HG03439 (cell line): ENCODE measurements around the gene RARG.

Source experiments
- ATAC-seq: cut with Tn5 transposase; IDR thresholded peaks from one replicate; pipeline ENCODE4 v1.9.1; 2021; ENCODE audit warnings: mild to moderate bottlenecking, moderate library complexity; ENCODE audit not compliant: unreplicated experiment

Gene RARG

DNA sequence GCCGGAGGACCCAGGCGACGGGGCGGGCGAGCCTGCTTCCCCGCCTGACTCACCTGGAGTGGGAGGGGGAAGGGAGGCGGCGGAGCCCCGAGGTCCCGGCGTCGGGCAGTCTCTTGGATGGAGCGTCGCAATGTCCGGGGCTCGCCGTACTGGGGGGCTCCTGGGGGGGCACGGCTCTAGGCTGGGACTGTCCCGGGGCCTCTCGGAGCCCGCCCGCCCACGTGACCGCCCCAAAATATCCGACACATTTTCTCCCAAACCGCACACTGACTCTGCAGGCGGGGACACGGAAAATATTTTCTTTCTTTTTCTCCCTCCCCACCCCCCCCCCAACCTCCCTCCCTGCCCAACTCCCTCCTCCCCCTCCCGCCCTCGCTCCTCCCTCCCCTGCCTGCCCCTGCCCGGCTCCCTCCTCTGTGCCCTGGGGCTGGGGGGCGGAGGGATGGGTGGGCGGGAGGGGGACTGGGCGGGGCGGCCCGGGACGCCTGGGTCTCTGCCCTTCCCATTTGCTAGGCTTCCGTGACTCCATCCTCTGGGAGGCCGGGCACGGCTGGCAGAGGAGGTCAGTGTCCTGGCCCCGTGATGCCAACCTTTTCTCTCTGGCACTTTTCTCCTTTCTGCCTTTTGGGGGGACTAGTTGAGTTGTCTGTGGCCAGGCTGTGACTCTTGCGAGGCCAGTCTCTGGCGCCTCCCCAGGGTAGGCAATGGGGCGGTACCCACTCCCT, at the start of gene RARG:
TSS of gene RARG (minus strand) at position 289 of the 725 bp plus-strand sequence. CDS start 4,664 bp downstream, outside the sequence.
- no peak for ATAC-seq

DNA sequence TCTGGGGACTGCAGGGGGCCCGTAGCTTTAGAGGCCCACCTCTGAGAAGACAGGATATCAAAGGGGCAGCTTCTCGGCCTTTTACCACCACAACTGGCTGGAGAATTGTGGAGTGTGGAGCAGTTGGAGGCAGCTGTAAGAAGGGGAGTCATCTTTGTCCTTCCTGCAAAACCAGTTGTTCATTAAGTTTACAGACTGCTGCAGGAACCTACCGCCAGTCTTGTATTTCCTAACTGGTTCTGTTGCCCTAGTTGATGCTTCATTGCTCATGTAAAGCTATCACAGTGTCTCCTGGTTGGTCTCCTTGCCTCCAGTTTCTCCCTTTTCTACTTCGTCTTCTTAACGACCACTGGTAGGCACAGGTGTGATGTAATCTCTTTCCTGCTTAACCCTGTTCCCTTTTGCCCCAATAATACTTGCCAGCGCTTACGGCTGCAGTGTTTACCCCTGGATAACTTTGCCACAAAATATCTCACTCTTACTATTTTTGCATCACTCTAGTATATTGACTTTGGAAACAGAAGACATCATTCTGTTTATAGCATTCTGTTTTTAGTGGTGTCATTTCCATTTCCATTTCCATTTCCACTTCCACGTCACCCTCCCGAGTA, 48.0 kb upstream of the RARG start:
- ATAC-seq, result no peak

DNA sequence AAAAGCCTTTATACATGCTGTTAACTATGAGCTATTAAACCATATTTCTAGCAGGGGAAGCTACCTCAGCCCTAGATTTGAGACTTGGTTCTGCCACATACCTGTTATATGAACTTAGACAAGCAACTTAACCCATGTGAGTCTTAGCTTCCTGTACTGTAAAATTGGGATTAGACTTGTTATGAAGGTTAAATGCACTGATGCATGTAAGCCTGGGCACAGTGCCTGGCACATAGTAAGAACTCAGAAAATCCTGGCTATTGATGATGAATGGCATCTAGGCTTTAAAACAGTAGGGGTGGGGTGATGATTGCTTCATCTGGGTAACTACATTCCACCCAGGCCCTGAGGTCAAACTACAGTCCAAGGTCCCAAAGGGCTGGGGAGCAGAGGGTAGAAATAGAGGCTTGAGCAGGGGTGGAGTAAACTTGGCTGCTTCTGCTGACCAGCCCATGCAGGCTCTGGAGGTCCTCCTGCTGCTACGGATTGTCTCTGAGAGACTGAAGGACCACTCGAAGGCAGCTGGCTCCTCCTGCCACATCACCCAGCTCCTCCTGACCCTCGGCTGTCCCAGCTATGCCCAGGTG, 47.4 kb upstream of the RARG start:
- ATAC-seq, result no peak

DNA sequence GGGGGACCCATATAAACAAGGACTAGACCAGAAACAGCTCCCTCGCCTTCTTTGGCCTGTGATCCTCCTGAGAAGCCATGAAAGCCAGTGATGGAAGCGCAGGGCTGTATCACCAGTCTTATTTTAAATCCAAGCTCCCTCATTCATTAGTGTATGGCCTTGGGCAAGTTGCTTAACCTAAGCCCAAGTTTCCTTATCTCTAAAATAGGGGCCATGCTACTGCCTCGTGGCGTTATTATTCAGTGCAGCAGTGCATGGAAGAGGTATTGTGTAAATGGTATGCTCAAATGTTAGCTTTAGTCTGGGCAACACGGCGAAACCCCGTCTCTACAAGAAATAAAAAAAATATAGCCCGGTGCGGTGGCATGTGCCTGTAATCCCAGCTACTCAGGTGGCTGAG, 46.0 kb upstream of the RARG start:
- ATAC-seq, result no peak

DNA sequence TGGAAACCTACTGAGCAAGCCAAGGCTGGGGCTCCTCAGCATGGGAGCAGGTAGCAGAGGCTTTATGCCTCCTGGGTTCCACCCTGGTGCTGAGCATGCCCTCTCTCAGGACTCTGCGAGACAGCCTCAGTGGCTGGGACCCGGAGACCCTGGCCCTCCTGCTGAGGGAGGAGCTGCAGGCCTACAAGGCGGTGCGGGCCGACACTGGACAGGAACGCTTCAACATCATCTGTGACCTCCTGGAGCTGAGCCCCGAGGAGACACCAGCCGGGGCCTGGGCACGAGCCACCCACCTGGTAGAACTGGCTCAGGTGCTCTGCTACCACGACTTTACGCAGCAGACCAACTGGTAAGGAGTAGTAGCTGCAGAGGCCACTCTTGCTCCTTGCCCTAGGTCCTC, 44.5 kb upstream of the RARG start:
- no peak for ATAC-seq

DNA sequence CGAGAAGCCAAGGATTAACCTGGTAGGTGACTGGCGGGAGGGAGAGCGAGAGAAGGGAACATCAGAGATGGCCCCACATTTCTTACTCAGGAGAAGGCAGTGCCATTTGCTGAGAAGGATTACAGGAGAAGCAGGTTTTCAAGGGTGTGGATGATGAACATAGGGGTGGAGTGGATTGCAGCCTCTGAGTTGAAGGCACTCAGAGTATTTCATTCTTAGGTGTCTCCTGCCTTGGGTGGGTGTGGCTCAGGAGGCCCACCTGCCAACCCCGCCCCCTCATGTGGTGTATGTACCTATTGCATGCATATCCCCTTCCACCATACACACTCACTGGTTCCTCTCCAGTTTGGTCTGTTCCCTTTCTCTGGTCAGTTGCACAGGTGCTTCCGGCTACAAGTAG, 42.4 kb upstream of the RARG start:
- no peak for ATAC-seq

DNA sequence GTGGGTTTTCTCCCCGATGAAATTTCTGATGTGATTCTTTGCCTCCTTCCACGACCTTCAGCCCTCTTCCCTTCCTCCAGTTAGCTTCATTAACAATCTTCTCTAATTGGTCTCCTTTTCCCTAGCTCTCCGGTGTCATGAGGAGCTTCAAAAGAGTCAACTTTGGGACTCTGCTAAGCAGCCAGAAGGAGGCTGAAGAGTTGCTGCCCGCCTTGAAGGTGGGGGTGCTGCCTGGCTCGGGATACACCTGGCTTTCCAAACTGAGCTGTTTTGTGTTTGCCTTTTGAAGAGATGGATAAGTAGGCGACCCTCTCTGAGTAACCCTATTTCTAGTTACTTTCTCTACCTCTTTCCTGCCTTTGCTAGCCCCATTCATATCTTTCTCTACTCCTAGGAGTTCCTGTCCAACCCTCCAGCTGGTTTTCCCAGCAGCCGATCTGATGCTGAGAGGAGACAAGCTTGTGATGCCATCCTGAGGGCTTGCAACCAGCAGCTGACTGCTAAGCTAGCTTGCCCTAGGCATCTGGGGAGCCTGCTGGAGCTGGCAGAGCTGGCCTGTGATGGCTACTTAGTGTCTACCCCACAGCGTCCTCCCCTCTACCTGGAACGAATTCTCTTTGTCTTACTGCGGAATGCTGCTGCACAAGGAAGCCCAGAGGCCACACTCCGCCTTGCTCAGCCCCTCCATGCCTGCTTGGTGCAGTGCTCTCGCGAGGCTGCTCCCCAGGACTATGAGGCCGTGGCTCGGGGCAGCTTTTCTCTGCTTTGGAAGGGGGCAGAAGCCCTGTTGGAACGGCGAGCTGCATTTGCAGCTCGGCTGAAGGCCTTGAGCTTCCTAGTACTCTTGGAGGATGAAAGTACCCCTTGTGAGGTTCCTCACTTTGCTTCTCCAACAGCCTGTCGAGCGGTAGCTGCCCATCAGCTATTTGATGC, 36.9 kb upstream of the RARG start:
- no peak for ATAC-seq

DNA sequence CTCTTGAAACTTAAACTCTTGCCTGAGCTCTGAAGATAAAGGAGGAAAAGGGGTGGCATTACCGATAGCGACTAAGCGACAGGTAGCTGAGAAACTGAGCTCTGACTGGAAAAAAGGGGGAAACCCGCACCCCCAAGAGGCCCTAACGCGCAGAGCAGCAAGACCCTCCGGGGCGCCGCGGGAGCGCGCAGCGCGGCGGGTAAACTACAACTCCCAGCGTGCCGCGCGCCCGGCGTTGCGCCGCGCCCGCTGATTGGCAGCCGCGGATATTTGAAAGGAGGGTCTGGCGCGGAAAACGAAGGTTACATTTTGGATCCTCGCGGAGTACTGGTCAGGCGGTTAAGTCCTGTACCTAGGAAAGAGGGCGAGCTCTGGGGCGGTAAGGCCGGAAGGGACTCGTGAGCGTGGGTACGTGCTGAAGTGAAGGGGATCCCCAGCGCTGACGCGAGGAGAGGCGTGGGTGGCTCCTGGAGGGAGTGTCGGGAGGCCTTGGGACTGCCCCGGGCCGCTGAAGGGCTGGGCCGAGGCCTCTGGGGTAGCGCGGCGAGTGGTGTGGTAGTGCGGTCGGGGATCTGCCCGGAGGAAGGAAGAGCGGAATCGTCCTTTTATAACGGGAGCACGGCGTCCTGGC, 36.1 kb upstream of the RARG start, which contains the start of gene ESPL1:
TSS of gene ESPL1 (plus strand) at position 301 of the 631 bp plus-strand sequence. CDS start 468 bp downstream, outside the sequence.
- ATAC-seq, result peak; percentile 78

DNA sequence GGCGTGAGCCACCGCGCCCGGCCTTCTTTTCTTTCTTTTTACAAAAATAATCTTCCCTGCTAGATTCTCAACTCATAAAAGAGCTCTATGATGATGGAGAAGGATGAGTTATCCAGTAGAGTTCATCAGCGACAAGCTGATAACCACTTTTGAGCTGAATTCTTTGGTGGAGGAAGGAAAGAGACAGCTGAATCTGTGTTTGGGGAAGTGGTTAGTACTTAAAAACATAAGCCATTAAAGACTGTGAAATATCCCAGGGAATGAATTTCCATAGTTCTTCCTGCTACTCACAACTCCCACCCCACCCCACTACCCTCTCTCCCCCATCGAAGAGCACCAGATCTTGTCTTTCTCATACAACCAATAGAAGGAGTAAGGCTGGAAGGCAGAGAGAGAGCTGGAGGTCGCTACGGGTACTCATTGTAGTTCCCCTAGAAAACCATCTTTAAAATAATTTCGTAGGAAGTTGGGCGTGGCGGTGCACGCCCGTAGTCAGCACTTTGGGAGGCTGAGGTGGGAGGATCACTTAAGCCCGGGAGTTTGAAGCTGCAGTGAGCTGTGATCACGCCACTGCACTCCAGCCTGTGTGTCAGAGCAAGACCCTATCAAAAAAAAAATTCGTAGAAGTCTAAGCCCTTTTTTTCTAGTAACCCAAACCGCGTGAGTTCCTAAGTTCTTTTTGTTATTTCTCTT, 35.4 kb upstream of the RARG start:
- ATAC-seq, result no peak

DNA sequence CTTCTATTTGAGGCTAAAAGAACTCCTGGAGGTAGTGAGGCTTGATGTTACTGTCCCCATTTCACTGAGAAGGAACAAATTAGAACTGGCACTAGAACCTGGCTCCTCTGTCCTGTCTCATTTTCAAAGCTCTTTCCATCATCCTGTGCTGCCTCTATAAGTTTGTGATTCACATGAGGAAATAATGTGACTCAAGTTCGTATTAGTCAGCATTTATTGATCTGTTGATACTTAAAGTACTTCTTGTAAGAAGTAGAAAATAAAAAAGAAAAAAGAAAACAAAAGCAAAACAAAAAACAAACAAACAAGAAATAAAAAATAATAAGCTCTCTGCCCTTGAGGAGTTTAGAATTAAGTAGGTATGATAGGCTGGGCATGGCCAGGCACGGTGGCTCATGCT, 33.8 kb upstream of the RARG start:
- no peak for ATAC-seq

DNA sequence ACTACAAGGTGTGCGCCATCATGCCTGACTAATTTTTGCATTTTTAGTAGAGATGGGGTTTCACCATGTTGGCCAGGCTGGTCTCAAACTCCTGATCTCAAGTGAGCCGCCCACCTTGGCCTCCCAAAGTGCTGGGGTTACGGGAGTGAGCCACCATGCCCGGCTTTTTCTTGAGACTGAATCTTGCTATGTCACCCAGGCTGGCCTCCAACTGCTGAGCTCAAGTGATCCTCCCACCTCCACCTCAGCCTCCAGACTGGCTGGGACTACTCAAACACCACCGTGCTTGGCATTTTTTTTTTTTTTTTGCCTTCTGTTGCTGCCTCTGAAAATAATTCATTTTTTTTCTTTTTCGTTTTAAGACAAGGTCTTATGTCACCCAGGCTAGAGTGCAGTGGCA, 27.9 kb upstream of the RARG start:
- ATAC-seq, result no peak

DNA sequence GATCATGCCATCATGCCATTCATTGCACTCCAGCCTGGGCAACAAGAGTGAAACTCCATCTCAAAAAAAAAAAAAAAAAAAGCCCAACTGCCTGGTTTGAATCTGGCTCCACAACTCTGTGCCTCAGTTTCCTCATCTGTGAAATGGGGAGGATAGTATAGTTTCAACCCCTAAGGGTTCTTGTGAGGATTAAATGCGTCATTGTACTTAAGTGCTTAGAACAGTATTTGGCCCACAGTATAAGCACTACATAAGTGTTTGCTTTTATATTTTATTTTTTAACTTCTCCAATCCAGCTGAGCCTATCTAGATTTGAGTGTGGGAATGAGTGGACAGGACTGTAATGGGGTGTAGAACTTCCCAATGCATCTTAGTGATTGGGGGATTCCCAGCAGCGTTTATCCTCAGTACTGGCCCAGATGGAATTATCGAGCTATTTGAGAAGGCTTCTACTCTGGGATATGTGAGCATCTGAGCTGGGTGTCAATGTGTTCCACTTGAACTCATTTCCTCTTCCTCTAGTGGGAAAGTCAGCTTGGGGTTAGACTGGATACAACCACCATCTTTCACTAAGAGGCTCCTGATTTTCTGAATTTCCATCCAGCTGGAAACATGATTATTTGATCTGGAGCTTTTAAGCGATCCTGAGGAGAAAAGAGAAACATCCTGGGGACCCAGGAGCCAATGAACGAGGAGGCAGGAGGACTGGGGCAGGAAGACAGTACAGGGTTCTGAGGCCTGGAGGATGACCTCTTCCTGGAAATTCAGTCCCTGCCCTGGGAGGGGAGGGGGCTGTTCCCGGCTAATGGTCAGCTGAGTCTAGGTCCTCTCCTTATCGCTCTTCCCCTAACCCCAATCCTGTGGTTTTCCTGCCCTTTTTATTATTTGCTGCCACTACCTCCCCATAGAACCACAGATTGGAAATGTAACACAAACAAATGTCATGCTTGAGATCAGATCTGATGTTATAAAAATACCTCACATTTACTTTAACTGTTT, 26.8 kb upstream of the RARG start:
- ATAC-seq, result no peak

DNA sequence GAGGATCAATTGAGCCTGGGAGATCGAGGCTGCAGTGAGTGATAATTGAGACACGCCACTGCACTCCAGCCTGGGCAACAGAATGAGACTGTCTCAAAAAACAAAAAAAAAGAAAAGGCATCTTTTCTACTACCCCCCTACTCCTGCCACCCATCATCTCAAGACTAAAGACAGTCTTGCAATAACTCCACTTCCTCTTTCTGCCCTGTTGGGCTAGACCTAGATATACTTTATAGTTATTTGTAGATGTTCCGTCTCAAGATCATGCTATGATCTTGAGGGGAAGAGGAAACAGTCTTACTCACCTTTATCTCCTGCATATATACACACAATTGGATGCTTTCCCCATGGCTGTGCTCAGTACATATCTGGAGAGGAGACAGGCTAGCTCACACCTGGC, 24.0 kb upstream of the RARG start:
- no peak for ATAC-seq

DNA sequence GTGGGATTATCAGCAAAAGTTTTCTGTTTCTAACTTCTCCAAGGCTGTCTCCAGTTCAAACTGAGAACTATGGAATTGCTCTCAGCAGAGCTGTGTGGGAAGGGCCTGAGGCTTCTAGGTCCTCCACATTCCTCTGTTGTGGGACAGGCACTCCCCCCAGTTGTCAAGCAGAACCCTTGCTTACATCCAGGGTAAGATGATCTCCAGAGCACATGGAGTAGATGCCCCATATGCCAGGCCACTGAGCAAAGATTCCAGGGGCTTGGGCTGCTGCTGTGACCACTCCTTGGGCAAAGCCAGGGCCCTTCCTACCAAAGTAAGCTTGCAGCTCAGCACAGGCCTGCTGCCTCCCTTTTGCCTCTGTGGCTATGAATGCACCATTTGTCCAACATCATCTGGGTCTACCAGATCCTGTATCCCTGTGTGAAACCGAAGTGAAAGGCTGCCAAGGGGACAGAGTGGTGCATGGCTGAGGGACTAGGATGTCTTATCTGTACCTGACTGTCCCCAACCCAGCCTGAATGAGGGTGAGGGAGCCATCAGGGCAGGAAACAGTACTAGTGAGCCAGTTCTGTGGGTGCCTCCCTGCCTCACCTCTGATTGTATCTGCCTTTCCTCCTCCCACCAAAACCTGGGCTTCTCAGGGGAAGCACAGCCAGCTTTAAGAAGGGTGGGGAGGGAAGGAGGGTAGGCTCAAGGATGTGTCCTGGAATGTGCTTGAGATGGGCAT, 23.0 kb upstream of the RARG start:
- no peak for ATAC-seq

DNA sequence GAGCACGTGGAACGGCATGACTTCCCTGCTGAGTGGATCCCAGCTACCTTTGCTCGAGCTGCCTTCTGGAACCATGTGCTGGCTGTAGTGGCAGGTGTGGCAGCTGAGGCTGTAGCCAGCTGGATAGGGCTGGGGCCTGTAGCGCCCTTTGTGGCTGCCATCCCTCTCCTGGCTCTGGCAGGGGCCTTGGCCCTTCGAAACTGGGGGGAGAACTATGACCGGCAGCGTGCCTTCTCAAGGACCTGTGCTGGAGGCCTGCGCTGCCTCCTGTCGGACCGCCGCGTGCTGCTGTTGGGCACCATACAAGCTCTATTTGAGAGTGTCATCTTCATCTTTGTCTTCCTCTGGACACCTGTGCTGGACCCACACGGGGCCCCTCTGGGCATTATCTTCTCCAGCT, 21.3 kb upstream of the RARG start:
- no peak for ATAC-seq

DNA sequence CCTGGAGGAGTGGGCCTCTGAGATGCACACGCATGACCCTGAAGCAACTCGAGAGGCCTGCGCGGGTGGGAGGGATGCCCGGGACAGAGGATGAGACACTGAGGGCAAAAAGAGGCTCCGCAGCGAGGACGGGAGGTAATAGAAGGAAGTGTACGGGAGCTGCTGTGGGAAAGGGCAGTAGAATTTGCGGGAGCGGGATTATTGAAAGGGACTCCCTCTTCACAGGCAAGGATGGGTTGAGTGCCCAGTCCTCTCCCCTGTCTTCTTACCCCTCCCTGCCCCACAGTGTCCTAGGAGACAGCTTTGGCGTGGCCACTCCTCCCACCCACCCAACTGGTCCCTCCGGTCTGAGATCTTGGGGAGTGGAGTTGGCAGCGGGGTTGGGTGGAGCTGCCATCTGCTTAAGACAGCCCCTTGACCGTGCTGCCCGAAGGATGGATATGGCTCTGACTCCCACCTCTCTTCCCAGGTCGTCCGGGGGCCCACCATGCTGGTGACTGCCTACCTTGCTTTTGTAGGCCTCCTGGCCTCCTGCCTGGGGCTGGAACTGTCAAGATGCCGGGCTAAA, 20.4 kb upstream of the RARG start:
- no peak for ATAC-seq

DNA sequence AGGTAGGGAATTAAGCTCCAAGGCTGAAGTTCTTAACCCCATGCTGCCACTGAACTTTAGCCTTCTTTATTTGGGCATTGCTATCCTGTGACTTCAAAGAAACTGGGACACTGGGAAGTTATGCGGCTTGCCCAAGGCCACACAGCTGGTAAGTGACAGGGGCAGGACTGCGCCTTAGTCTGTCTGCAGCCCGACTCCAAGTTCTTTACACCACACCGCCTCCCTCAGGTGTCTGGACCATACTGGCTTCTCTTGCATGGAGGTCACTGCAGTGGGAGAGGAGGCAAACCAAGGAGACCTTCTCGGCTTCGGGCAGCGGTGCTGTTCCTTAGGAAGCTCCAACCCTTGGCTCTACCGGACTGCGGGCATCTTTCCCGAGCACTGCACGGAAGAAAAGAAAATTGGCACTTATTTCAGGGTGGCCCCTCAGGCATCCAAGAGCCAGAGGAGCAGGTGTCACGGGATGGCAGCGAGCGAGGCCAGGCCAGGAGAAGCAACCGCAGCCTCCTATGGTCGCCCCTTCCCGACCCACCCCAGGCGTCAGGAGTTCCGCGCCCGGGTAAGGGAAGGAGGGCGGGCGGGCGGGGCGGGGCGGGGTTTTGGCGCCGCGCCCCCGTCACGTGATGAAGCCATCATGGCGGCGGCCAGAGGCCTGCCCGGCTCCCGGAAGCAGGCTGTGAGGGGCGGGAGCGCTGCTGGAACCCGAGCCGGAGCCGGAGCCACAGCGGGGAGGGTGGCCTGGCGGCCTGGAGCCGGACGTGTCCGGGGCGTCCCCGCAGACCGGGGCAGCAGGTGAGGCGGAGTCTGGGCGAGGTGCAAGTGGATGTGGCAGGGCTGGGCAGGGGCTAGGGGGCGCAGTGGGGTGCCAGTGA, 19.7 kb upstream of the RARG start:
- peak; percentile 77 for ATAC-seq
